ENCODE data around the gene LBR. TPM values are rescaled to one million over a fixed set of nuclear protein-coding genes. Genes with fewer than 3 reads are reported as not detected.

LBR gene
- total RNA-seq, 1 donor from 2014 or later: 8.9 TPM

GRCh38 chr1:225461533-225462428 lies 33.9 kb upstream of the LBR start:
- no peak for DNase-seq
- no peak overlapping the region for H3K27ac ChIP-seq (replicated peaks)
- H3K27me3 ChIP-seq (ENCODE audit: low read depth): no peaks in the 10 kb centered on the region
- no peak overlapping the region for H3K4me3 ChIP-seq
- H3K9me3 ChIP-seq (replicated peaks): no peaks in the 10 kb centered on the region
- TF ChIP-seq, protein P1, sequence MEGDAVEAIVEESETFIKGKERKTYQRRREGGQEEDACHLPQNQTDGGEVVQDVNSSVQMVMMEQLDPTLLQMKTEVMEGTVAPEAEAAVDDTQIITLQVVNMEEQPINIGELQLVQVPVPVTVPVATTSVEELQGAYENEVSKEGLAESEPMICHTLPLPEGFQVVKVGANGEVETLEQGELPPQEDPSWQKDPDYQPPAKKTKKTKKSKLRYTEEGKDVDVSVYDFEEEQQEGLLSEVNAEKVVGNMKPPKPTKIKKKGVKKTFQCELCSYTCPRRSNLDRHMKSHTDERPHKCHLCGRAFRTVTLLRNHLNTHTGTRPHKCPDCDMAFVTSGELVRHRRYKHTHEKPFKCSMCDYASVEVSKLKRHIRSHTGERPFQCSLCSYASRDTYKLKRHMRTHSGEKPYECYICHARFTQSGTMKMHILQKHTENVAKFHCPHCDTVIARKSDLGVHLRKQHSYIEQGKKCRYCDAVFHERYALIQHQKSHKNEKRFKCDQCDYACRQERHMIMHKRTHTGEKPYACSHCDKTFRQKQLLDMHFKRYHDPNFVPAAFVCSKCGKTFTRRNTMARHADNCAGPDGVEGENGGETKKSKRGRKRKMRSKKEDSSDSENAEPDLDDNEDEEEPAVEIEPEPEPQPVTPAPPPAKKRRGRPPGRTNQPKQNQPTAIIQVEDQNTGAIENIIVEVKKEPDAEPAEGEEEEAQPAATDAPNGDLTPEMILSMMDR (IDR thresholded peaks at IDR 0.05; ENCODE audit: borderline replicate concordance): no peak
- no peaks in the 10 kb centered on the region for H3K36me3 ChIP-seq
- intact Hi-C loops (cut with micrococcal nuclease): no loop called here
- peaks cover 47% of the 10 kb centered on the region for H3K4me1 ChIP-seq

DNA sequence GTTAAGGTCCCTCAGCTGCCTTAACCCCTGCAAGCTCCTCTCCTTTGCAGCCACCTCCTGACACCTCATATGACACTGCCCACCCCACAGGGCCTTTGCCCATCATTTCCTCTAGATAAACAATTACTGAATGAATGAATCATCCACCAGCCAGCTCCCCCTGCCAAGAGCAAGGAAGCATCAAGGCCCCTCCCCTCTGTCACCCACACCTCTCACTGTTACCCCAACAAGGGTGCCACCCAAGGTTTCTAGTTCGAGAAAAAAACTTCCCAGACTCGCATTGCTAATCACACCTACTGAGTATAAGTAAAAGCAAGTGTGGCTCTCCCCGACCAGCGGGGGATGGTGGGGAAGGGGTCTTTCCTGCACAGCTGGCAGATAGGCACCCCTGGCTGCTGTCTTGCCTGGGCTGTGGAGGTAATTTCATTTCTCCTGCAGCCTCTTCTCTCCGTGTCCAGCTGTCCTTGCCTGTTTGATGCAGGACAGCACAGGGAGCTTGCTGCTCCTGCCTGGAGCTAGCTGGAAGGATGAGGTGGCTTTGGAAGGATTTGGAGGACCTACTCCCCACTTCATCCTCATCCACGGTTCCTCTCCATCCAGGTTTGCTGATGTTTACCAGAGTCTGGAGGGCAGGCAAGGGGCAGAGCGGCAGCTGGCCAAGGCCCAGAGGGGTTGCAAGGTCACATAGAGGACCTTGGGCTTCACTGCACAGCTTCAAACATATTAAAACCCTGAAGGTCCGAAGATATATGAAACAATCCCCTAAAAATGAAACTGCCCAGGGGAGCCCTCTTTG lies 33.1 kb upstream of the LBR start:
- no peaks in the 10 kb centered on the region for H3K27me3 ChIP-seq (ENCODE audit: low read depth)
- TF ChIP-seq, protein P1 (IDR thresholded peaks at IDR 0.05; ENCODE audit: borderline replicate concordance): no peak
- no peaks in the 10 kb centered on the region for H3K9me3 ChIP-seq (replicated peaks)
- no peak for DNase-seq
- H3K4me1 ChIP-seq: peaks cover 41% of the 10 kb centered on the region
- H3K4me3 ChIP-seq: no peak overlapping the region
- H3K36me3 ChIP-seq: no peaks in the 10 kb centered on the region
- H3K27ac ChIP-seq (replicated peaks): no peak overlapping the region
- intact Hi-C loops (cut with micrococcal nuclease): no loop called here

GRCh38 chr1:225460021-225460736 lies 32.3 kb upstream of the LBR start:
- DNase-seq: no peak
- H3K4me1 ChIP-seq: peaks cover 34% of the 10 kb centered on the region
- H3K27ac ChIP-seq (replicated peaks): no peak overlapping the region
- H3K27me3 ChIP-seq (ENCODE audit: low read depth): no peaks in the 10 kb centered on the region
- H3K9me3 ChIP-seq (replicated peaks): no peaks in the 10 kb centered on the region
- intact Hi-C loops (cut with micrococcal nuclease): no loop called here
- TF ChIP-seq, protein P1 (IDR thresholded peaks at IDR 0.05; ENCODE audit: borderline replicate concordance): no peak
- no peak overlapping the region for H3K4me3 ChIP-seq
- H3K36me3 ChIP-seq: no peaks in the 10 kb centered on the region

GRCh38 chr1:225458222-225458631 lies 30.4 kb upstream of the LBR start:
- H3K27me3 ChIP-seq (ENCODE audit: low read depth): no peaks in the 10 kb centered on the region
- no peak for DNase-seq
- intact Hi-C loops (cut with micrococcal nuclease): no loop called here
- no peak overlapping the region for H3K4me3 ChIP-seq
- no peak overlapping the region for H3K27ac ChIP-seq (replicated peaks)
- TF ChIP-seq, protein P1 (IDR thresholded peaks at IDR 0.05; ENCODE audit: borderline replicate concordance): no peak
- no peaks in the 10 kb centered on the region for H3K36me3 ChIP-seq
- H3K4me1 ChIP-seq: peaks cover 22% of the 10 kb centered on the region
- no peaks in the 10 kb centered on the region for H3K9me3 ChIP-seq (replicated peaks)

GRCh38 chr1:225454733-225455132 lies 26.9 kb upstream of the LBR start:
- intact Hi-C loops (cut with micrococcal nuclease): no loop called here
- Histone ChIP-seq H3K4me1 (peaks cover 9% of the 10 kb centered on the region), H3K4me3 (no peak overlapping the region), H3K27ac (replicated peaks) (no peak overlapping the region), H3K9me3 (replicated peaks) (no peaks in the 10 kb centered on the region), H3K36me3 (no peaks in the 10 kb centered on the region), H3K27me3 (ENCODE audit: low read depth) (no peaks in the 10 kb centered on the region)
- TF ChIP-seq, protein P1 (IDR thresholded peaks at IDR 0.05; ENCODE audit: borderline replicate concordance): no peak
- DNase-seq: no peak

All from left ventricle myocardium inferior (tissue), 1 donor.